ENCODE measurements around the gene SOWAHA.

SOWAHA gene

DNA sequence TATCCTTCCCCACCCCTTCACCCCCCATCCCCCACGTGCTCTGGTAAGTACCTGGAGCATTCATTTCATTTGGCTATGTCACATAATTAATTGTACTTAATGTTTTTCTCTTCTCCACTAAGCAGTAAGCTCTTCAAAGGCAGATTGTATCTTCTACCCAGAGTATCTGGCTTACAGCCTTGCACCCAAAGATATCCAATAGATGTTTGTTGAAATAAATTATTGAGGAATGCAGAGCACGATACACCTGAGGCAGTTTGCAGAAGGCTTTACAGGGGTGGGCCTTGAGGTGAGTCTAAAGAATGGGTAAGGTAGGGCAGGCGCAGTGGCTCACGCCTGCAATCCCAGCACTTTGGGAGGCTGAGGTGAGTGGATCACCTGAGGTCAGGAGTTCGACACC is 2.5 kb upstream of the SOWAHA start:
- no peak for DNase-seq

DNA sequence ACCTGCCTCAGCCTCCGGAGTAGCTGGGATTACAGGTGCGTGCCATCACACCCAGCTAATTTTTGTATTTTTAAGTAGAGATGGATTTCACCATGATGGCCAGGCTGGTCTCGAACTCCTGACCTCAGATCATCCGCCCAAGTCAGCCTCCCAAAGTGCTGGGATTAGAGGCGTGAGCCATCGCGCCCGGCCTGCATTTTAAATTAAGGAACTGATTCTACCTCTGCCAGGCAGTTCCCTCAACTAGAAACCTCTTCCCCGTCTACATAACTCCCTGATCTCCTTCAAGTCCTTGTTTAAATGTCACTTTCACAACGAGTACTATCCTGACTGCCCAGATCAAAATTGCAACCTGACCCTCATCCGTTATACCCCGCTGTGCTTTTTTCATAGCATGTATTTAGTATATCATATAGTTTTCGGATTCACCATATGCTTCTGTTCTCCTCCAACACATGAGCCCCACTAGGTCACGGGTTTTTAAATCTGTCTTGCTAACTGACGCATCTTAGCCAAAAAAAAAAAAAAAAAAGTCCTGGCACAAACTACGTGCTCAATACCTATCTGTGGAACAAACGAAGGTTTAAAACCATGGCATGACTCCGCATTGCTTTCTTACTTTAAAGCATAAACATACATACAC is 858 bp upstream of the SOWAHA start:
- DNase-seq, result no peak

DNA sequence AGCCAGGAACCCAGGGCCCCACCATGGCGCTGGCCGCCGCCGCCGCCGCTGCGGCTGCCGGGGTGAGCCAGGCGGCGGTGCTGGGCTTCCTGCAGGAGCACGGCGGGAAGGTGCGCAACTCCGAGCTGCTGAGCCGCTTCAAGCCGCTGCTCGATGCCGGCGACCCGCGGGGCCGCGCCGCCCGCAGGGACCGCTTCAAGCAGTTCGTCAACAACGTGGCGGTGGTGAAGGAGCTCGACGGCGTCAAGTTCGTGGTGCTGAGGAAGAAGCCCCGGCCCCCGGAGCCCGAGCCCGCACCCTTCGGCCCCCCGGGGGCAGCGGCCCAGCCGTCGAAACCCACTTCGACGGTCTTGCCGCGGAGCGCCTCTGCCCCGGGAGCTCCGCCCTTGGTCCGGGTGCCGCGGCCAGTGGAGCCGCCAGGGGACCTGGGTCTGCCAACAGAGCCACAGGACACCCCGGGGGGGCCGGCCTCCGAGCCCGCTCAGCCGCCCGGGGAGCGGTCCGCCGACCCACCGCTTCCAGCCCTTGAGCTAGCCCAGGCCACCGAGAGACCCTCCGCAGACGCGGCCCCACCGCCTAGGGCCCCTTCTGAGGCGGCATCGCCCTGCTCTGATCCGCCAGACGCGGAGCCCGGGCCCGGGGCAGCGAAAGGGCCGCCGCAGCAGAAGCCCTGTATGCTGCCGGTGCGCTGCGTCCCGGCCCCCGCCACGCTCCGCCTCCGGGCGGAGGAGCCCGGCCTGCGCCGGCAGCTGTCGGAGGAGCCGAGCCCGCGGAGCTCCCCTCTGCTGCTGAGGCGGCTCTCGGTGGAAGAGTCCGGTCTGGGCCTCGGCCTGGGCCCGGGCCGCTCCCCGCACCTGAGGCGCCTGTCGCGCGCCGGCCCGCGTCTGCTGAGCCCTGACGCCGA is 749 bp downstream of the SOWAHA start:
- no peak for DNase-seq

DNA sequence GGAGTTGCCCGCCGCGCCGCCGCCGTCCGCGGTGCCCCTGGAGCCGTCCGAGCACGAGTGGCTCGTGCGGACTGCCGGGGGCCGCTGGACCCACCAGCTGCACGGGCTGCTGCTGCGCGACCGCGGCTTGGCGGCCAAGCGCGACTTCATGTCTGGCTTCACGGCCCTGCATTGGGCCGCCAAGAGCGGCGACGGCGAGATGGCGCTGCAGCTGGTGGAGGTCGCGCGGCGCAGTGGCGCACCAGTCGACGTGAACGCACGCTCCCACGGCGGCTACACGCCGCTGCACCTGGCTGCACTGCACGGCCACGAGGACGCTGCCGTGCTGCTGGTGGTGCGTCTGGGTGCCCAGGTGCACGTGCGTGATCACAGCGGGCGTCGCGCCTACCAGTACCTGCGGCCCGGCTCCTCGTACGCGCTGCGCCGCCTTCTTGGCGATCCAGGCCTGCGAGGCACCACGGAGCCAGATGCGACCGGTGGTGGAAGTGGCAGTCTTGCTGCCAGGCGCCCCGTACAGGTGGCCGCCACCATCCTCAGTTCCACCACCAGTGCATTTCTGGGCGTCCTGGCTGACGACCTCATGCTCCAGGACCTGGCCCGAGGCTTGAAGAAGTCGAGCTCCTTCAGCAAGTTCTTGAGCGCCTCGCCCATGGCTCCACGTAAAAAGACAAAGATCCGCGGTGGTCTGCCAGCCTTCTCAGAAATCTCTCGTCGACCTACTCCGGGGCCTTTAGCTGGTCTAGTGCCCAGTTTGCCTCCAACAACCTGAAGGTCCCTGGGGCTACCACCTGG is 1.6 kb downstream of the SOWAHA start:
- DNase-seq, result no peak

DNA sequence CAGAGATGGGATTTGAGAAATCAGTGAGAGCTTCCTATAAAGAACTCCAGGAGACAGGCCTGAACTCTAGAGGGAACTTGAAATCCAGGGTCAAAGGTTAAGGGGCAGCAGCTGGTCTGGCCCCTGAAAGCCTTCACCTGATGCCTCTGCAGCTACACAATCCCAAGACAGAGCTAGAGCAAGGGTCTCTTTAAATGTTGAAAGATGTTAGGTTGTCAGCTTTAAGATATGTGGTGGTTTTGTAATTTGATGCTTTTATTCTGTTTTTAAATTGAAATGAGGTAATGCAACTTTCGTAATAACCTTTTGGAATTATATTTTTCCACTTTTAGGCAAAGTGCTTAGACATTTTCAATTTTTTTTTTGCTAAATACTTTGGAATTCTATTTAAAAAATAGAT is 2.4 kb downstream of the SOWAHA start:
- DNase-seq, result no peak

DNA sequence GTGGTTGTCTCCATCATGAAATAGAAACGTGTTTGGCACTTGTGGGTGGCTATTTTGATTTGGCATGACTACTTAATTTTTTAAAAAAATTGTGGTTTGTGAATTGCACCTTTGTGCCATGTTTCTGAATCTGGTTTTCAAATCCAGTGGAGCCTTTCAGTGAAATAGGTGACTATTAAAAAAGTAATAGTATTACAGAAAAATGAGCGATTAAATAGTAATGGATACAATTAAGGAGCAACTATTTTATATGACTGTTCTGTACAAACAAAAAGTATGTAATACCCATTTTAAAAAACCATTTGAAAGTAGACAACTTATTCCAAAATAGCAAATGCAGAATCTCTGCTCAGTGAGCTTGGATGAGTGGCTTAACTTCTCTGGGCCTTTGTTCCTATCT is 3.0 kb downstream of the SOWAHA start:
- DNase-seq, result no peak

DNA sequence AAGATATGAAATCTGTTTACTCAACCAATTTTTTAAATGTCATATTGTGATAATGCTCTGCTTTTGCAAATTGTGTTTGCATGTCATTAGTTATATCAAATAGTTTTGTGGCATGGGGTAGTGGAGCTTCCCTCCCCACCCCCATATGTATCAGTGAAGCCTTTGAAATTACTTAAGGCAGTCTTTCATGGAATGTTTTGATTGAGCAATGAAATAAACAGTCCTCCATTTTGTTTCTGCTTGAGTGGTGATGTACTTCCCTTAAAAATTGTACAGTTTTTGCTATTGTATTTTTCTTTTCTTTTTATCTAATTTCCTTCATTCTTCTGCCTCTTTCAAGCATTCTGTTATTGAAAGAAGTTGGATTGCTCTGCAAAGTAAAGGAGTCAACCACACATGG is 3.5 kb downstream of the SOWAHA start:
- DNase-seq, result no peak

DNA sequence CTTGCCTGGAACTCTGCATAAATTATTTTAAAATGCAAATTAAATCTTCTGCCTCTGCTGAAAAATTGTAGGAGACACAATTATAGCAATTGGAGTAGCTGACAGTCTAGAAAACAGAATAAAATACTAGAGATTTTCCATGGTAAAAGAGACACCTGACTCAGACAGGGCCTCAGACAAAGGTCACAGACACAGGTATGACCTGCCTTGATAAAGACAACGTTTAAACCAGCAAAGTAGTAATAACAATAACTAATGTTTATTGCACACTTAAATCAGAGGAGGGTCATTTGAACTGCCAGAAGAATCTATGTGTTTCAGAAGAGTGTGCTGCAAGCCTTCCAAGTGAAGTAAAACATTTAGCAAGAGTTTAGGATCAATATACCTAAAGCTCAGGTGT is 3.9 kb downstream of the SOWAHA start:
- no peak for DNase-seq

DNA sequence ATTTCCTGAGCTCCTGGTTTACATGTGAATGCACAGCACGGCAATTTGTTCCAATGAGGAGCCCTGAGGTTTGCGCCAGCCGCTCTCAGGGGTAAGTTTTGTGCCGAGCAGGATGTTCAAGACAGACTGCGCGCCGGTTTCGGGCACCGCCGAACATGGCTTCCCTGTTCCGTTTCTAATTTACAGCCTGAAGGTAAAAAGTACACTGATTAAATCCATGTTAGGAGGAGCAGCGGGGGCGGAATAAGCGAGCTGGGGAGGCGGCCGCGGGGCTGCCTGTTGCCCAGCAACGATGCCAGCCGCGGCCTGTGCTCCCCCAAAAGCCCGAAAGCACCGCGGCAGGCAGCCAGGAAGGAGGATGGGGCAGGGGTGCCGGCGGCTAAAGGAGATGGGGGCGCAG is 6.4 kb downstream of the SOWAHA start:
- DNase-seq, result no peak

DNA sequence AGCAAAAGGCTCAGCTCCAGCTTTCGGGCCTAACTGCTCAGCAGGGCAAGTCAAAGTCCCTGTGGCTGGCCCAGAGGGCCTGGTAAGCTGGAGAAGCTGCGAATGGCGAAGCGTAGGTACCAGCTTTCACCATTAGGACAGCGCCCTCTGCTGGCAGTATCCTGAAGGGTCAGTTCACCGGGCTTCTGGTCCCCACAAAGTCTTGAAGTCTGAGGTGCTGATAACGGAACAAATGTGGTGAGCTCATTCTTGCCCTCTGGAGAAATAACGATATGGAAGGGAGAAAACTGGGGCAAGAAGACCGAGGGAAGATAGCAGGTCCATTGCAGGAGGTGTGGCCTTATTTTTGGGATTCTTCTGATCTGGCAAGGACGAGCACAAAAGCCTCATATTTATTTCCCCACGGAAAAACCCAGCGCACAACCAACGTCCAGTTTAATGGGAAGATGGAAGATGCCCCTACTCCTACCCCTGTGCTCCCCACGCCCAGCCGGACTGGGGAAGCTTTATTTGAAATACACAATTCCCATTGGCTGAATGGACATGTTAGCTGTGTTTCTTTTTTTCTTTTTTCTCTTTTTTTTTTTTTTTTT is 7.2 kb downstream of the SOWAHA start:
- peak; percentile 68 for DNase-seq

DNA sequence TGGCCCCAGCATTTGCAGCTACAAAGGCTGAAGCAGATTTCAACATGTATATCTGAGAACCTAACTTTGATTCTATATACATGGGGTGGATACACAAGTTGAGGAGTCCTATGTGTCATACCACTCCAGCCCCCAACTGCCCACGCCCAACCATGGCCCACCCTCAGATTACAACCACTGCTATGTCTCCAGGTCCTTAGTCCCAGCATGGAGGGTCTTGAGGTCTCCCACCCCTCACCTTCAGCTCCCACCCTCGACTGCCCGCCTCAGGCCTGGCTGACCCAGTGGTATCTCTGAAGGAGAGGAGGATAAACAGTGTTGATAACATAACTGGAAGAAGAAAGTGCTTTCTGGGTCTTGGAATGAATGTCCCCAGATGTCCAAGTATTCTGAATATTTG is 8.2 kb downstream of the SOWAHA start:
- no peak for DNase-seq

DNA sequence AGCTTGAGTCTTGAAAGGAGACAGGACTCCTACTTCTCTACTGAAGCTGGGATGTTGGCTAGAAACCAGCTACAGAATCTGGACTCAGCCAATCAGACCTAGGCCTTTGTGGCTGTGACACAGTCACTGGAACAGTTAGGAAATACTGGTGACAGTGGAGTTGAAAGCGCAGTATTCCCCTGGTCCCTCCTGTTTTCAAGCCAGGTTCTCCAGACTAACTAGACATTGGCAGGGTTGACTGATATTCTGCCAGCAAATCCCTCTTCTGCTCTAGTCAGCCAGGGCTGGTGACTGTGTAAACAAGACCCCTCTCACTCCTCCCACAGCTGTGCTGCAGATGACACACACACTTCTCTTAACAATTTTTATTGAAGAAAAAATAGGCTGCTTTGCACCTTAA is 8.7 kb downstream of the SOWAHA start:
- no peak for DNase-seq

DNA sequence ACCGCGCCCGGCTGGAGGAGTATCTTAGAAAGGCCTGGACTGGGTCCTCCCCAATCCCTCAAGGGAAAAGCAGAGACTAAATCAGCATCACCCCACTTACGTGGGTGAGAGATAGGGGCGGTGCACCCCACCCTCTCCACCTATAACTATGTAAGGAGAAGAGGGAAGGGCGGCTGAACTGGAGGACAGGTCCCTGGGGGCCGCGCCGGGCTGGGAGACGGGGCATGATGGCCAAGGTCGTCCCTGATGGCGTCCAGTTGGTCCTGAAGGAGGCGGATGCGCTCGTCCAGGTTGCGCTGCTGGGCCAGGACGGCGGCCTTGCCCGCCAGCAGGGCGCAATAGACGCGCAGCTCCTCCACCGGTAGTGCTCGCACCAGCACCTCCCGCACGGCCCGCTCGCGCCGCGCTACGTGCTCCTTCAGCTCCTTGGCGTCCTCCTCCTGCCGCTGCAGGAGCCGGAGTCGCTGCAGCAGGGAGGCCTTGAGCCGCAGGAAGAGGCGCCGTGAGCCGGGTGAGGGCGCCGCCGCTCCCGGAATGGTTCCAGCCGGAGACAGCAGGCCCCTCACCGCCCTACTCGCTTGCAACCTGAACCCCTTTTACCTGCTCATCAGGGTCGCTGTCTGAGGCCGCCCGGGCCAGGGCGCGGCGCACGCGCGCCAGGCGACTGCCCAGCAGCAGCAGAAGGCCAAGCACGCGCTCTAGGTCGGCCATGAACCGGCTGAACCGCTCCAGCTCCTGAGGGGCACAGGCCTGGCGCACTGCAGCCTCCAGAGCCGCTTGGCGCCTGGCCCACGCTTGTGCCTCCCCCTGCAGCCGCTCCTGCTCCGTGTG is 9.8 kb downstream of the SOWAHA start:
- DNase-seq, result no peak

DNA sequence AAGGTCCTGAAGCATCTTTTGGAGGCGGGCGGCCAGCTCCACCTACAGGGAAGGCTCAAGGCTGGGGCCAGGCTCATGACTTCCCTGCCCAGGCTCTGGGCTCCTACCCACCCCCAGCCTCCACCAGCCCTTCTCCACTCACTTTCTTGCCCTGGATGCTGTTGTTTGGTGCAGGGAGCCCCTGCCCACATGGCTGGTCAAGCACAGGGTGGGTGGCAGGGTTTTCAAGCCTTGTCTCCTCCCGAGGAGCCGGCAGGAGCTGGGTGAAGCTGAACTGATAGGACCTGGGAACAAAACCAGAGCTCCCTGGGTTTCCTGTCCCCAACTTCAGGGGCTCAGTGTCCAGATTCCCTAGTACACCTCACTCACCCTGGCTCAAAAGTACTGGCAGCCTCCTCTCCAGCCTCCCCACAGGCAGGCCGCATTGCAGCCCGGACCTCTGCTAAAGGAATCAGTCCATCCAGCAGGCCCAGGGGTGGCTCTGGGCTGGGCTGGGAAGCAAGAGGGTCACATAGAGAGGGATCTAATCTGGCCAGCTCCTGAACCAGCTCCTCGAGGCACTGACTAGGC is 10.5 kb downstream of the SOWAHA start:
- no peak for DNase-seq

DNA sequence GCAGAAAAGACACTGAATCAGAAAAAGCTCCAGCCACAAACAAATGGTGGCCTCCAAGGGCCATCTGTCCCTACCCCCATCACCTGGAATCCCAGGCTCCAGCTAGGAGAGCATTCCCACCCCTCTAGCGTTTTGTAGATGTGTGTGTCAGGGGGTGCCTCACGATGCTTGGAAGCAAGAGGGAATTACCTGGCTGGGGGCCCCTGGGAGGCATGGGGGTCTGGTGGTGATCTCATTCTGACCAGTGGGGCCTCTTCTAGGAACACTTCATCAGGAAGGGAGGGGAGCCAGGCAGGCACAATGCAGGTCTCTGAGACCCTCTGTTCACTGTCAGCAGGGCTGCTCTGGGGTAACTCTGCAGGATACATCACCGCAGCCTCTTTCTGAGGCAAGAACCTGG is 11.3 kb downstream of the SOWAHA start:
- DNase-seq, result no peak

DNA sequence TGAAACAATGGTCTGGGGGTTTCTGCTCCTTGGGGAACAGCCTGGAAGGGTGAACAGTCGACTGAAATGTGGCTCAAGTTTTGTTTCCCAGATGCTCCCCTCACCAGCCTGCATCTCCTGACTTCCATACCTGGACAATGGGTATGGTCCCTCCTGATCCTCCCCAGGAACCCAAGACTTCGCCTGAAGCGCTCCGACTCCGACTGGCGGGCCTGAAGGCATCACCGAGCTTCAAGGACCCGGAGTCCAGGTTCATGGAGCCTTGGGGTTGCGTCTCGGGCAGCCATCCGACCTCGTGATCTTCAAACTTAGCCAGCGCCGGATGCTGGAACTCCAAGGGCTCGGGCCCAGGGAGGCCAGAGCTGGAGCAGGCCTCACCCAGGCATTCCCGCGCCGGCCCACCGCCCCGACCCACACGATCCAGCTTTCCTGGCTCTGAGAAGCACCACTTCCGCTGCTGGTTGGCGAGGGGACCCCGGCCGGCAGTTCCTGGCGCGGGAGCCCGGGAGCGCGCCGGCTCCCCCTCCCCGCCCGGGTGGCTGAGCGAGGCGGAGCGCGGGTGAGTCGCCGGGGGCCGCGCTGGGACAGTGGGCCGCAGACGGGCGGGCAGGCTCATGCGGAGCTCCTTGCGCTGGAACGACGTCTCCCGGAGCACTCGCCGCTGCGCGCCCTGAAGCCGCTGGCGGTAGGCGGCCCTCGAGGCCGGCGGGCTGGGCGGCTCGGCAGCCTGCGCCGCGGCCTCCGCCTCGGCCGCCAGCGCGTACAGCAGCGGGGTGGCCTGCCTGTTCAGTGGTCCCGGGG is 12.1 kb downstream of the SOWAHA start:
- DNase-seq, result no peak

DNA sequence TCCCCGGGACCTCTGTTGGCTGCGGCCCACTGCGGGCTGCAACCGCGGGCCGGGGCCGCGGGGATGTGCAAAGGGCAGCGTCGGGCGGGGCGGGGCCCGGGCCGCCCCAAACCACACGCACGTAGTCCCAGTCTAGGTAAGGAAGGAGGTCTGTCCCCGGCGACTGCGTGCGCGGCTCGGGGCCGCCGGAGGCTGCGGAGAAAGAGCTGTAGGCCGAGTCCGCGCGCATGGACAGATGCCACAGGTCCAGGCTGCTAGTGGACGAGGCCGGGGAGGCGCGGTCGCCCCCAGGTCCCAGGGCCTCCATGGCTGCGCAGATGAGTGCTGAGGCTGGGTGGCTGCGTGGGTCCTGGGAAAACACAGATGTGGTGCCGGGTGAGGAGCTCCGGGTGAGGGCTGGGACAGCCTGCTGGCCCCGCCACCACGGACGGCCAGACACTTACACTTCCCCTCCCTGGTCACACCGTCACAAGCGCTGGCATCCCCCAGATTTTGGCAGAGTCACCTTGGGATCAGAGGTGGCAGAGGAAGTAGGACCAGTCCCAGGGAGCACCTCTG is 12.8 kb downstream of the SOWAHA start:
- DNase-seq, result no peak

DNA sequence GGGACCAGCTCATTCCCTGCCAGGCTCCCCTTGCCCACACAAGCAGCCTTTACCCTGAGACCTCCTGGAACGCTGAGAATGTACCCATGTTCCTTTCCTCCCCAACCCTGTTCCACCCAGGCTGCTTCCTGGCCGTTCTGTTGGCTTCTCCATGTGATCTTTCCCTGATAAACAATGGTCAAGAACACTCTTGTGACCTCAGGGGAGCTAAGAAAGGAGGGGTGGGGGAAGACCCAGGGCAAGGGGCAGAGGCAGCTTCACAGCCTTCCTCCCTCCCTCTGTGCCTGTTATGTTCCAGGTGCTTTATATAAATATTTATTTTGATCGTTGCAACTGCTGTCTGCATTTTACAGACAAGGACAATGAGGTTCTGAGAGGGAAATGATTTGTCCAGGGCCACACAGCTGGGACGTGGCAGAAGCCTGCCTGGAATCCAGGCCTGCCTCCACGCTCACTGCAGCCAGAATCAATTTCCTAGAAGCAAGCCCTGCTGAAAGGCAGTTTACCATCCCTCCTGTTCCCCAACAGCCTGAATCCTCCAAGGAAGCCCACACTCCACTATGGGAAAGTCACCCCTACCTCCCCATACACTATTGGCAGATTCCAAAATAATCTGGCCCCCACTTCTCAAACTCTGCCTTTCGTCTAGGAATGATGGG is 13.5 kb downstream of the SOWAHA start:
- DNase-seq, result no peak

DNA sequence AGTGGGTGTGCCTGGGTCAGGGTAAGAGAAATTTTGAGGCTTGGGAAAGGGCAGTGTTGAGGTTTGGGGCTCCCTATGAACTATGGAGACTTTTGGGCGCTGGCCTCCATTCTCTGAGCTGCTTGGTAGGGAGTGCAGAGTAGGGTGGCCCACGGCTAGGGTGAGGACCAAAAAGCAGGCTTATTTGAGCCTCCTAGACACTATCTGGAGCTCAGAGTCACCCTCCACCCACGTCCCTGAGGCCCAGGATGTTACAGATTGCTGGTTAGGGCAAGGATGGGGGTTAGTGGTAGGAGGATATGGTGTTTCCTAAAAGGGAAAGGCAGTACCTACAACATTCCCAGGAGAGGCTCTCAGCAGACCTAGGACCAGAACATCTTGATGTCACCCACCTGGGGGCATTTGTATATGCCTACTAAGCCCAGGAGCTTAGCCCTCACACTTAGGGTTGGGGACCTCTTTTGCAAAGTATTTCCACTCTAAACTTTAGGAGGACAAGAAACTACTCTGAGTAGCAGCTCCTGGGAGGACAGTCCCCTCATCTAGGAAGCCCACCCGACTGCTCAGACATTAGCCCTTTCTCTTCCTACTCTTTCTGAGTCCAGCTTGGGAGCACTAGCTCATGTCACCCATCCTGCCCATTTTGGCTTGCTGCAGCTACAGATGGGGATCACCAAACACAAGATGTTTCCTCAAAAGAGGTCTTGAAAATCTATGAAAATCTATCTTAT is 15.0 kb downstream of the SOWAHA start:
- DNase-seq, result no peak

All from NK-92 treated with Interleukin-12 subunit alpha and Interleukin-12 subunit beta, amount 100 ng/mL, for 24 hours (cell line).